GM23338 (cell line): ENCODE data around the gene ATP12A. TPM values are rescaled to one million over a fixed set of nuclear protein-coding genes. Genes with fewer than 3 reads are reported as not detected.

Experiments
- ATAC-seq: fragments of 200-7000 bp; cut with Tn5 transposase; 3 replicates; pipeline ENCODE4 v1.9.1; 2020
- DNase-seq: peaks from one replicate; pipeline ENCODE4 v3.0.0-alpha.2; 2015; ENCODE audit warnings: low spot score
- H2AFZ ChIP-seq: fragments of 200-600 bp; sonication (generic); 2 replicates; pipeline ENCODE4 v1.8.0; 2016; ENCODE audit warnings: antibody characterized with exemption, mild to moderate bottlenecking, moderate library complexity
- H3F3A ChIP-seq: fragments of 200-600 bp; sonication (generic); replicated peaks from 2 replicates; pipeline ENCODE4 v1.8.0; 2017; ENCODE audit warnings: antibody characterized with exemption, mixed run types, low read depth
- H3K27ac ChIP-seq: fragments of 200-600 bp; sonication (generic); 2 replicates; pipeline ENCODE4 v1.6.1; 2016; ENCODE audit warnings: low read depth
- H3K27me3 ChIP-seq: fragments of 200-600 bp; sonication (generic); 2 replicates; pipeline ENCODE4 v1.8.0; 2016; ENCODE audit warnings: mild to moderate bottlenecking, mixed run types, moderate library complexity; ENCODE audit not compliant: insufficient read depth
- H3K36me3 ChIP-seq: fragments of 200-600 bp; sonication (generic); 2 replicates; pipeline ENCODE4 v1.8.0; 2016; ENCODE audit warnings: mild to moderate bottlenecking; ENCODE audit not compliant: insufficient read depth
- H3K4me1 ChIP-seq: fragments of 200-600 bp; sonication (generic); 2 replicates; pipeline ENCODE4 v1.8.0; 2016; ENCODE audit warnings: mild to moderate bottlenecking, moderate library complexity; ENCODE audit not compliant: insufficient read depth
- H3K4me2 ChIP-seq: fragments of 200-600 bp; sonication (generic); 2 replicates; pipeline ENCODE4 v1.7.1; 2017; ENCODE audit warnings: mixed run types
- H3K4me3 ChIP-seq: fragments of 200-600 bp; sonication (generic); 2 replicates; pipeline ENCODE4 v1.6.1; 2016; ENCODE audit warnings: mixed run types
- H3K79me2 ChIP-seq: fragments of 200-600 bp; sonication (generic); replicated peaks from 2 replicates; pipeline ENCODE4 v1.8.0; 2017; ENCODE audit warnings: mild to moderate bottlenecking; ENCODE audit not compliant: insufficient read depth
- H3K9me2 ChIP-seq: fragments of 200-600 bp; sonication (generic); 2 replicates; pipeline ENCODE4 v1.8.0; 2017; ENCODE audit not compliant: insufficient read depth
- H4K20me1 ChIP-seq: fragments of 200-600 bp; sonication (generic); replicated peaks from 2 replicates; pipeline ENCODE4 v1.8.0; 2017; ENCODE audit warnings: mild to moderate bottlenecking; ENCODE audit not compliant: insufficient read depth
- H3K27ac Mint-ChIP-seq: 2 replicates; pipeline ENCODE4 v1.8.0; 2020; ENCODE audit warnings: inconsistent platforms, mild to moderate bottlenecking, moderate library complexity, mixed read lengths
- H3K27me3 Mint-ChIP-seq: 3 replicates; pipeline ENCODE4 v1.8.0; 2022; ENCODE audit warnings: low read depth, mild to moderate bottlenecking, moderate library complexity, mixed read lengths, inconsistent platforms; ENCODE audit not compliant: insufficient read depth, poor library complexity
- H3K36me3 Mint-ChIP-seq: 3 replicates; pipeline ENCODE4 v1.8.0; 2021; ENCODE audit warnings: low read depth, mild to moderate bottlenecking, inconsistent platforms, moderate library complexity, mixed read lengths
- H3K4me1 Mint-ChIP-seq: 3 replicates; pipeline ENCODE4 v1.8.0; 2020; ENCODE audit warnings: mild to moderate bottlenecking, inconsistent platforms, mixed read lengths
- H3K4me3 Mint-ChIP-seq: 3 replicates; pipeline ENCODE4 v1.8.0; 2021; ENCODE audit warnings: moderate library complexity, mild to moderate bottlenecking, inconsistent platforms, mixed read lengths
- H3K9me3 Mint-ChIP-seq: 3 replicates; pipeline ENCODE4 v1.8.0; 2020; ENCODE audit warnings: moderate library complexity, mild to moderate bottlenecking, inconsistent platforms, mixed read lengths
- CREB1 ChIP-seq: fragments of 250-450 bp; sonication (Bioruptor Pico); IDR thresholded peaks from 2 replicates; pipeline ENCODE4 v1.5.0; 2020; ENCODE audit warnings: low read depth, mild to moderate bottlenecking, moderate library complexity
- CTCF ChIP-seq, 2 experiments: fragments of 200-600 bp in 1 of 2; sonication (generic) in 1 of 2; conservative IDR thresholded peaks; 2 replicates each; pipeline versions ENCODE4 v1.5.1 to v1.6.1; 2016 to 2017; ENCODE audit warnings: antibody characterized with exemption in 2 of 2, low read depth in 2 of 2, mild to moderate bottlenecking in 2 of 2, moderate library complexity in 1 of 2
- ETS1 ChIP-seq: IDR thresholded peaks from 2 replicates; pipeline ENCODE4 v1.6.1; 2016; ENCODE audit warnings: antibody characterized with exemption
- EZH2phosphoT487 ChIP-seq: fragments of 200-600 bp; sonication (generic); IDR thresholded peaks from one replicate; pipeline ENCODE4 v1.8.1; 2018; ENCODE audit warnings: antibody characterized with exemption; ENCODE audit not compliant: unreplicated experiment
- NANOG ChIP-seq: IDR thresholded peaks from 2 replicates; pipeline ENCODE4 v1.6.1; 2016; ENCODE audit warnings: antibody characterized with exemption, borderline replicate concordance
- REST ChIP-seq: IDR thresholded peaks from one replicate; pipeline ENCODE4 v1.6.1; 2018; ENCODE audit warnings: antibody characterized with exemption; ENCODE audit not compliant: unreplicated experiment
- ZNF462 ChIP-seq: fragments of 250-450 bp; sonication (Bioruptor Pico); IDR thresholded peaks from 2 replicates; pipeline ENCODE4 v1.5.0; 2020; ENCODE audit warnings: mild to moderate bottlenecking, moderate library complexity
- polyA plus RNA-seq: library from polyadenylated mRNA; unstranded; fragments of >200 nt; fragmentation: Nextera tagmentation; extraction: Ambion mirVana; gene quantifications from 2 replicates; pipeline ENCODE4 v1.2.1, GENCODE V29; 2016
- total RNA-seq: library from RNA; depleted of rRNA; stranded (reverse); fragments of >200 nt; shearing (Covaris generic); gene quantifications from 2 replicates; pipeline ENCODE4 v1.2.3, GENCODE V29; 2014

ATP12A gene
- total and polyA plus RNA-seq, 2 experiments from 2014 or later = 0.40 to 1.0 TPM

- DNase-seq = peak; percentile 62
- H3K4me1 ChIP-seq = peaks cover 3% of the 10 kb centered on the region
- Mint-ChIP-seq H3K9me3 (peaks cover 7% of the 10 kb centered on the region; the same call in 2 of the 3 replicates), H3K4me1 (peaks cover 15% of the 10 kb centered on the region), H3K27me3 (peaks cover 69% of the 10 kb centered on the region), H3K27ac (no peak overlapping the region), H3K36me3 (no peaks in the 10 kb centered on the region), H3K4me3 (peak overlapping the region; percentile 77)
- no peak overlapping the region for H3K27ac ChIP-seq
- no peaks in the 10 kb centered on the region for H3K9me2 ChIP-seq
- H4K20me1 ChIP-seq = no peaks in the 10 kb centered on the region
- peaks cover 79% of the 10 kb centered on the region for H3K27me3 ChIP-seq
- no peaks in the 10 kb centered on the region for H3K36me3 ChIP-seq
- ATAC-seq = no peak; the same call in 2 of the 3 replicates
- no peak for TF ChIP-seq ETS1
- no peak for TF ChIP-seq NANOG
- TF ChIP-seq REST = no peak
- no peak for TF ChIP-seq CREB1
- no peak for TF ChIP-seq CTCF (conservative IDR thresholded peaks at IDR 0.05; ENCODE audit: low read depth in 2 of 2)
- H3K79me2 ChIP-seq = no peaks in the 10 kb centered on the region
- no peaks in the 10 kb centered on the region for H3F3A ChIP-seq
- H2AFZ ChIP-seq = peak overlapping the region; percentile 95
- peak overlapping the region; percentile 92 for H3K4me2 ChIP-seq
- H3K4me3 ChIP-seq = peak overlapping the region; percentile 60
These were observed 67.8 kb downstream of the ATP12A start for GRCh38 chr13:24748061-24748400.

GRCh38 chr13:24759197-24759596, 79.0 kb downstream of the ATP12A start:
- H3K4me1 Mint-ChIP-seq = peaks cover 11% of the 10 kb centered on the region; the same call in 2 of the 3 replicates
- no peak overlapping the region for H3K27ac Mint-ChIP-seq
- H3K4me3 Mint-ChIP-seq = no peak overlapping the region
- Histone ChIP-seq H3K4me2 (no peak overlapping the region), H3K27ac (no peak overlapping the region), H3K4me1 (peaks cover 9% of the 10 kb centered on the region; the same call in 1 of the 2 replicates), H3K9me2 (no peaks in the 10 kb centered on the region), H3K79me2 (no peaks in the 10 kb centered on the region), H3F3A (no peaks in the 10 kb centered on the region), H3K4me3 (no peak overlapping the region), H3K36me3 (no peaks in the 10 kb centered on the region), H2AFZ (no peak overlapping the region), H3K27me3 (no peaks in the 10 kb centered on the region), H4K20me1 (no peaks in the 10 kb centered on the region)
- ATAC-seq (no peak), DNase-seq (no peak)
- H3K36me3 Mint-ChIP-seq = no peaks in the 10 kb centered on the region
- H3K27me3 Mint-ChIP-seq = no peaks in the 10 kb centered on the region
- no peaks in the 10 kb centered on the region for H3K9me3 Mint-ChIP-seq
- TF ChIP-seq EZH2phosphoT487 = no peak
- no peak for TF ChIP-seq ZNF462 (CRISPR knock-in tag)
